Mammary epithelial cell (primary cell): ENCODE measurements around the gene HBG1.

Source experiments
- CTCF ChIP-seq, 2 donors: IDR thresholded peaks in 1 of 2; conservative IDR thresholded peaks in 1 of 2; 2 replicates each; pipeline ENCODE4 v1.5.1; 2011 to 2012; ENCODE audit warnings: inconsistent platforms in 2 of 2, low read length in 2 of 2, mild to moderate bottlenecking in 2 of 2, control low read depth in 1 of 2, low read depth in 1 of 2; ENCODE audit not compliant: insufficient read depth in 1 of 2; ENCODE audit errors: extremely low read depth in 1 of 2
- EZH2 ChIP-seq: IDR thresholded peaks from 2 replicates; pipeline ENCODE4 v1.6.1; 2012; ENCODE audit warnings: low read length, inconsistent platforms, borderline replicate concordance

- no peak for TF ChIP-seq CTCF (conservative IDR thresholded peaks at IDR 0.05 in 1 of 2, IDR thresholded peaks at IDR 0.05 in 1 of 2; ENCODE audit: extremely low read depth in 1 of 2, insufficient read depth in 1 of 2, low read depth in 1 of 2, low read length in 2 of 2)
- TF ChIP-seq EZH2 = no peak
Observed at GRCh38 chr11:5227681-5228080, 22.0 kb downstream of the HBG1 start.
